Testis (tissue), 3 donors: ENCODE results near the gene TECPR2. TPM values are rescaled to one million over a fixed set of nuclear protein-coding genes. Genes with fewer than 3 reads are reported as not detected.

Experiments
- DNase-seq: peaks from one replicate; pipeline ENCODE4 v3.0.0-alpha.2; 2019
- H3K27ac ChIP-seq, 2 donors: fragments of 200-600 bp; sonication (generic); one replicate each; pipeline ENCODE4 v1.5.1; 2019
- H3K27me3 ChIP-seq: fragments of 200-600 bp; sonication (generic); one replicate; pipeline ENCODE4 v1.5.1; 2019
- H3K36me3 ChIP-seq: fragments of 200-600 bp; sonication (generic); one replicate; pipeline ENCODE4 v1.5.1; 2017; ENCODE audit warnings: low read depth; ENCODE audit errors: missing control alignments
- H3K4me1 ChIP-seq: fragments of 200-600 bp; sonication (generic); one replicate; pipeline ENCODE4 v1.5.1; 2019
- H3K4me3 ChIP-seq, 2 donors: fragments of 200-600 bp; sonication (generic); one replicate each; pipeline ENCODE4 v1.5.1; 2017 to 2019
- H3K9me3 ChIP-seq: fragments of 200-600 bp; sonication (generic); one replicate; pipeline ENCODE4 v1.5.1; 2017
- CTCF ChIP-seq, 3 experiments: fragments of 450-650 bp in 2 of 3; fragments of 200-600 bp in 1 of 3; sonication (generic) in 1 of 3; IDR thresholded peaks; one replicate each; pipeline ENCODE4 v1.5.1; 2016 to 2019; ENCODE audit warnings: antibody characterized with exemption in 3 of 3, mild to moderate bottlenecking in 2 of 3, moderate library complexity in 1 of 3
- POLR2A ChIP-seq: fragments of 450-650 bp; IDR thresholded peaks from one replicate; pipeline ENCODE4 v1.6.1; 2017; ENCODE audit warnings: antibody characterized with exemption, mild to moderate bottlenecking, moderate library complexity
- WGBS, 2 donors: methylation state at CpG; one replicate each; pipeline ENCODE4 v1.1.5; 2018; 5-methylcytosine and 5-hydroxymethylcytosine counted together
- intact Hi-C: fragments of 100-400 bp; cut with DNase I; formaldehyde crosslinking; loops from one replicate; pipeline ENCODE4 v1.15.1; 2023; ENCODE audit warnings: low total_unique reads
- polyA plus RNA-seq: library from polyadenylated mRNA; stranded (reverse); fragments of 350-450 nt; fragmentation: Illumina TruSeq; extraction: RNeasy Lipid Tissue Mini Kit (QIAGEN cat#74804); gene quantifications from one replicate; pipeline ENCODE4 v1.2.3, GENCODE V29; 2014; ENCODE audit warnings: low read depth, low replicate concordance; ENCODE audit not compliant: insufficient read depth
- total RNA-seq, 2 donors: library from RNA; depleted of rRNA; stranded (reverse); fragments of >200 nt; gene quantifications; one replicate each; pipeline ENCODE4 v1.2.3, GENCODE V29; 2016

The TECPR2 gene
- total and polyA plus RNA-seq, 3 donors from 2014 or later, result 43.4 to 65.9 (median 43.6) TPM

GRCh38 chr14:102481791-102482238 is 119.1 kb downstream of the TECPR2 start:
- WGBS, 2 donors, result 88 to 90% methylated on average over 8 of the region's 8 CpGs
- H3K27me3 ChIP-seq, result no peaks in the 10 kb centered on the region
- TF ChIP-seq CTCF (IDR thresholded peaks at IDR 0.05) (no peak), POLR2A (no peak)
- no peak overlapping the region for H3K4me3 ChIP-seq
- no peak overlapping the region for H3K27ac ChIP-seq
- no peaks in the 10 kb centered on the region for H3K36me3 ChIP-seq
- H3K4me1 ChIP-seq, result peaks cover 16% of the 10 kb centered on the region
- intact Hi-C loops, result no loop called here
- H3K9me3 ChIP-seq, result no peaks in the 10 kb centered on the region
- no peak for DNase-seq

- H3K27ac ChIP-seq, result no peak overlapping the region
- WGBS, 2 donors, result 77 to 94% methylated on average over 5 of the region's 5 CpGs
- H3K27me3 ChIP-seq, result no peaks in the 10 kb centered on the region
- H3K36me3 ChIP-seq, result no peaks in the 10 kb centered on the region
- no peak overlapping the region for H3K4me3 ChIP-seq
- H3K4me1 ChIP-seq, result peaks cover 22% of the 10 kb centered on the region
- TF ChIP-seq CTCF (IDR thresholded peaks at IDR 0.05) (no peak), POLR2A (no peak)
- H3K9me3 ChIP-seq, result no peaks in the 10 kb centered on the region
- DNase-seq, result no peak
- intact Hi-C loops, result no loop called here
These were observed 121.6 kb downstream of the TECPR2 start for GRCh38 chr14:102484316-102484715.

GRCh38 chr14:102485693-102486512 is 123.2 kb downstream of the TECPR2 start:
- H3K9me3 ChIP-seq, result no peaks in the 10 kb centered on the region
- no peak for TF ChIP-seq POLR2A
- peaks cover 15% of the 10 kb centered on the region for H3K4me1 ChIP-seq
- peak overlapping the region; percentile 9 to 82 for H3K27ac ChIP-seq
- H3K27me3 ChIP-seq, result no peaks in the 10 kb centered on the region
- intact Hi-C loops, result no loop called here
- no peaks in the 10 kb centered on the region for H3K36me3 ChIP-seq
- WGBS, 2 donors, result 65 to 80% methylated on average over 9 to 11 of the region's 11 CpGs
- H3K4me3 ChIP-seq, result no peak overlapping the region
- peak; percentile 42 for DNase-seq

- Histone ChIP-seq H3K4me3 (no peak overlapping the region), H3K9me3 (no peaks in the 10 kb centered on the region), H3K4me1 (peaks cover 15% of the 10 kb centered on the region), H3K27me3 (no peaks in the 10 kb centered on the region), H3K27ac (peak overlapping the region; percentile 9 to 82), H3K36me3 (no peaks in the 10 kb centered on the region)
- 57 to 77% methylated on average over 12 to 17 of the region's 17 CpGs for WGBS, 2 donors
- TF ChIP-seq CTCF (IDR thresholded peaks at IDR 0.05), result no peak
- TF ChIP-seq POLR2A, result no peak
- DNase-seq, result no peak
- intact Hi-C loops, result no loop called here
These were observed 123.9 kb downstream of the TECPR2 start for GRCh38 chr14:102486513-102487203.

GRCh38 chr14:102487204-102487577 is 124.5 kb downstream of the TECPR2 start:
- no peak overlapping the region for H3K4me3 ChIP-seq
- no peaks in the 10 kb centered on the region for H3K9me3 ChIP-seq
- no peaks in the 10 kb centered on the region for H3K36me3 ChIP-seq
- no peaks in the 10 kb centered on the region for H3K27me3 ChIP-seq
- peak overlapping the region; percentile 9 to 82 for H3K27ac ChIP-seq
- no peak for DNase-seq
- TF ChIP-seq POLR2A (no peak), CTCF (IDR thresholded peaks at IDR 0.05) (no peak)
- intact Hi-C loops, result no loop called here
- H3K4me1 ChIP-seq, result peaks cover 15% of the 10 kb centered on the region
- 38 to 67% methylated on average over 7 of the region's 7 CpGs for WGBS, 2 donors
